Measurements from ENCODE around the gene TMEM132A.
"Not testable (repeated sequence)": the region's sequence is repeated elsewhere in the genome, so short reads cannot be mapped to it uniquely, and the experiment has no call there.

Gene TMEM132A

GRCh38 chr11:60960405-60960804, 36.1 kb downstream of the TMEM132A start:
- no peak for DNase-seq

GRCh38 chr11:60964801-60965200, 40.5 kb downstream of the TMEM132A start:
- DNase-seq = no peak

GRCh38 chr11:60966890-60967289, 42.6 kb downstream of the TMEM132A start:
- peak; percentile 60 to 78 (median 68) for DNase-seq

GRCh38 chr11:60968223-60968622, 44.0 kb downstream of the TMEM132A start:
- DNase-seq = no peak

GRCh38 chr11:60970369-60970774, 46.1 kb downstream of the TMEM132A start:
- peak; percentile 74 to 83 (median 80) for DNase-seq

- DNase-seq = peak in 1 of 4 experiments; percentile 3
Observed at GRCh38 chr11:60970890-60971289, 46.6 kb downstream of the TMEM132A start.

- no peak for DNase-seq
Observed at GRCh38 chr11:60971520-60971919, 47.3 kb downstream of the TMEM132A start, which contains the start of gene CD6. CD6 (plus strand) TSS chr11:60971680; CDS start chr11:60971866, 186 bp downstream.

GRCh38 chr11:60972182-60973030, 48.1 kb downstream of the TMEM132A start:
- DNase-seq = peak in 1 of 4 experiments; percentile 2

- DNase-seq = peak in 1 of 4 experiments; percentile 16
Observed at GRCh38 chr11:60973699-60974098, 49.4 kb downstream of the TMEM132A start.

GRCh38 chr11:60974316-60974715, 50.1 kb downstream of the TMEM132A start:
- DNase-seq = not testable (repeated sequence)

- DNase-seq = no peak
Observed at GRCh38 chr11:60974726-60975125, 50.5 kb downstream of the TMEM132A start.

- no peak for DNase-seq
Observed at GRCh38 chr11:60977224-60977623, 53.0 kb downstream of the TMEM132A start.

- peak in 2 of 4 experiments; percentile 32 to 51 for DNase-seq
Observed at GRCh38 chr11:60977836-60978235, 53.6 kb downstream of the TMEM132A start.

- DNase-seq = peak; percentile 90 to 96 (median 93)
Observed at GRCh38 chr11:60978546-60979380, 54.5 kb downstream of the TMEM132A start.

GRCh38 chr11:60981515-60981914, 57.3 kb downstream of the TMEM132A start:
- no peak for DNase-seq

GRCh38 chr11:60982184-60982583, 57.9 kb downstream of the TMEM132A start:
- peak in 1 of 4 experiments; percentile 33 for DNase-seq

GRCh38 chr11:60984149-60984548, 59.9 kb downstream of the TMEM132A start:
- no peak for DNase-seq

- no peak for DNase-seq
Observed at GRCh38 chr11:60984636-60985035, 60.4 kb downstream of the TMEM132A start.

- no peak for DNase-seq
Observed at GRCh38 chr11:60985501-60985900, 61.2 kb downstream of the TMEM132A start.

- DNase-seq = peak; percentile 85 to 94 (median 91)
Observed at GRCh38 chr11:60985991-60986915, 62.0 kb downstream of the TMEM132A start.
